Measurements from ENCODE around the gene ZNF583.

The ZNF583 gene

GRCh38 chr19:56377105-56377924, 26.8 kb upstream of the ZNF583 start:
- Histone ChIP-seq H3K18ac (ENCODE audit: low read depth in 1 of 2, low read length in 2 of 2) (no peak overlapping the region), H4K91ac (ENCODE audit: low read length) (no peak overlapping the region), H3K4ac (ENCODE audit: low read depth in 1 of 2, low read length in 2 of 2) (no peak overlapping the region), H3K27me3 (ENCODE audit: control insufficient read depth in 1 of 2, insufficient read depth in 1 of 2, low read length in 2 of 2) (no peaks in the 10 kb centered on the region), H3K36me3 (ENCODE audit: control insufficient read depth in 1 of 2, insufficient read depth in 2 of 2, low read depth in 1 of 2, low read length in 2 of 2) (peaks cover 31 to 69% of the 10 kb centered on the region in 2 experiments), H2AK5ac (ENCODE audit: low read length, severe bottlenecking) (no peak overlapping the region), H3K4me3 (ENCODE audit: insufficient read depth in 1 of 2, low read depth in 1 of 2, low read length in 2 of 2) (peak overlapping the region in 1 of 2 experiments; percentile 60), H2BK12ac (ENCODE audit: low read length in 2 of 2) (no peak overlapping the region), H3K14ac (ENCODE audit: low read length in 2 of 2) (no peak overlapping the region), H4K8ac (ENCODE audit: low read length) (no peak overlapping the region), H2BK120ac (ENCODE audit: low read depth, low read length) (no peak overlapping the region), H2AFZ (ENCODE audit: low read depth, low read length) (no peak overlapping the region), H3K27ac (ENCODE audit: low read length, poor library complexity, severe bottlenecking) (no peak overlapping the region), H2BK15ac (ENCODE audit: low read depth, poor library complexity, severe bottlenecking) (no peak overlapping the region), H3K79me1 (replicated peaks; ENCODE audit: low read length, poor library complexity, severe bottlenecking) (peaks cover 6% of the 10 kb centered on the region), H3K9ac (ENCODE audit: low read length) (no peak overlapping the region), H3K4me1 (ENCODE audit: control insufficient read depth, insufficient read depth, low read depth, low read length) (no peaks in the 10 kb centered on the region), H3K4me2 (ENCODE audit: low read length, poor library complexity, severe bottlenecking) (no peak overlapping the region), H3K23ac (ENCODE audit: low read length in 2 of 2) (no peak overlapping the region), H2BK5ac (ENCODE audit: low read depth, low read length, poor library complexity, severe bottlenecking) (no peak overlapping the region), H3K9me3 (ENCODE audit: control insufficient read depth, low read length) (peaks cover 90% of the 10 kb centered on the region)
- no peak for DNase-seq
- WGBS = 91% methylated on average over 10 of the region's 11 CpGs

DNA sequence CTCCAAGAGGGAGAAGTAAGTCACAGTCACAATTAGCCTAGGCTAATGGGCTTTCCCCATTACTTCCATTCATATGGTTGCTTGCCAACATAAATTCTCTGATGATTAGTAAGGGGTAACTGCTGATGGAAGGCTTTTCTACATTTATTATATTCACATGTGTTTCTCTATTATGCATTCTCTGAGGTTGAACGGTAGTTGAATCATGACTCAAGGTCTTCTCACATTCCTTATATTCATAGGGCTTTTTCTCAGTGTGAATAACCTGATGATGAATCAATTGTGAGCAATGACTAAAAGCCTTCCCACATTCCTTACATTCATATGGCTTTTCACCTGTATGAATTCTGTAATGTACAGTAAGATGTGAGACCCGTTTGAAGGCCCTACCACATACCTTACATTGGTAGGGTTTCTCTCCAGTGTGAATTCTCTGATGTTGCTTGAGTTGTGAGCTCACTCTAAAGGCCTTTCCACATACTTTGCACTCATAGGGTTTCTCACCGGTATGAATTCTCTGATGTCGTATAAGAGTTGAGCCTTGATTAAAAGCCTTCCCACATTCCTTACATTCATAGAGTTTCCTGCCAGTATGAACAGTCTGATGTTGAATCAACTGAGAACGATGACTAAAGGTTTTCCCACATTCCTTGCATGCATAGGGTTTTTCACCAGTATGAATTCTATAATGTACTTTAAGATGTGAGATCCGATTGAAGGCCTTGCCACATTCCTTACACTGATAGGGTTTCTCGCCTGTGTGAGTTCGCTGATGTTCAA, 20.1 kb upstream of the ZNF583 start:
- H3K4ac ChIP-seq (ENCODE audit: low read depth in 1 of 2, low read length in 2 of 2) = no peak overlapping the region
- H2BK12ac ChIP-seq (ENCODE audit: low read length in 2 of 2) = no peak overlapping the region
- H3K36me3 ChIP-seq (ENCODE audit: control insufficient read depth in 1 of 2, insufficient read depth in 2 of 2, low read depth in 1 of 2, low read length in 2 of 2) = peaks cover 7 to 49% of the 10 kb centered on the region in 2 experiments
- no peak overlapping the region for H3K23ac ChIP-seq (ENCODE audit: low read length in 2 of 2)
- no peak overlapping the region for H2AK5ac ChIP-seq (ENCODE audit: low read length, severe bottlenecking)
- H2BK120ac ChIP-seq (ENCODE audit: low read depth, low read length) = no peak overlapping the region
- H3K18ac ChIP-seq (ENCODE audit: low read depth in 1 of 2, low read length in 2 of 2) = no peak overlapping the region
- no peak overlapping the region for H4K91ac ChIP-seq (ENCODE audit: low read length)
- H2BK15ac ChIP-seq (ENCODE audit: low read depth, poor library complexity, severe bottlenecking) = no peak overlapping the region
- H3K27me3 ChIP-seq (ENCODE audit: control insufficient read depth in 1 of 2, insufficient read depth in 1 of 2, low read length in 2 of 2) = no peaks in the 10 kb centered on the region
- H4K8ac ChIP-seq (ENCODE audit: low read length) = no peak overlapping the region
- peaks cover 1% of the 10 kb centered on the region for H3K79me1 ChIP-seq (replicated peaks; ENCODE audit: low read length, poor library complexity, severe bottlenecking)
- H3K4me1 ChIP-seq (ENCODE audit: control insufficient read depth, insufficient read depth, low read depth, low read length) = no peaks in the 10 kb centered on the region
- H2AFZ ChIP-seq (ENCODE audit: low read depth, low read length) = no peak overlapping the region
- no peak overlapping the region for H2BK5ac ChIP-seq (ENCODE audit: low read depth, low read length, poor library complexity, severe bottlenecking)
- H3K27ac ChIP-seq (ENCODE audit: low read length, poor library complexity, severe bottlenecking) = no peak overlapping the region
- peaks cover 85% of the 10 kb centered on the region for H3K9me3 ChIP-seq (ENCODE audit: control insufficient read depth, low read length)
- no peak for DNase-seq
- H3K14ac ChIP-seq (ENCODE audit: low read length in 2 of 2) = no peak overlapping the region
- no peak overlapping the region for H3K4me2 ChIP-seq (ENCODE audit: low read length, poor library complexity, severe bottlenecking)
- H3K4me3 ChIP-seq (ENCODE audit: insufficient read depth in 1 of 2, low read depth in 1 of 2, low read length in 2 of 2) = peak overlapping the region in 1 of 2 experiments; percentile 40
- WGBS = 93% methylated on average over 6 of the region's 8 CpGs
- H3K9ac ChIP-seq (ENCODE audit: low read length) = no peak overlapping the region

DNA sequence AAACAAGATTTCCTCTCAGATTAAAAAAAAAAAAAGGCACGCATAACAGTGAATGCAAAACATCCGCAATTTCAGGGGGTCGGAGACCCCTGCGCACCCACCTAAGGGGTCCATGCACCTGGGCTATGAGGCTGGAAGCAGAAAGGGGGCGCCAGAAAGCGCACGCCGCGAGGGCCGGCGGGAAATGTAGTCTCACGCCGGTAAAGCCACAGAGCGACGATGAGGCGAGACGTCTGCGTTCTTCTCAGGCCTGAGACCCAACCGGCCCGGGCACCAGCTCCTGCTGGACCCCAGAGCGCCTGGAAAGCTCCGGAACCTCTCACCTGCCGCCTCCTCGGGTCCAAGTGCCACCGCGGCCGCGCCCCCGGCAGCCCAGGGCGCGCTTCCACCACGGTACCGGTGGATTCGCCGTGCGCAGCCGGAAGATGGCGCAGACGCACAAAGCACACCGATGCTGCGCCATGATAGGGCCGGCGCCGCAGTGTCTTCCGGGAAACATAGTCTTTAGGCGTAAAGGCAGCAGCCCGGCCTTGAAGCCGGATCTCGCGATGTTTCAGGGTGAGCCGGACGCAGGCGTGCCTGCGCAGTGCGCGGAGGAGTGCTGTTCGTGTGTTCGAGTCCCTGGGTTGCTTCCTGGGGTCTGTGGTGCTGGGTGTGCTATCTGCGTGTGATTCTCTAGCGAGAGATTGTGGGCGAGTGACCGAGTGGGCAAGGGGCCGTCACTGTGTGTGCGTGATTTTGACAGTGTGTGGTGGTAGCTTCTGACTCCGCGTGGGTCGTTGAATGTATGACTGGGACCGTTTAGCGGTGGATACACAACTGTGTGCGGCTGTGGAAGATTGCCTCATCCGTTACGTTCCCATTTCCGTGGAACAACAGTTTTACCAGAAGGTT, 10.8 kb upstream of the ZNF583 start, which contains the start of gene ZNF582:
ZNF582 (minus strand) TSS at position 416 of the 894 bp plus-strand sequence. CDS start 1,782 bp downstream, outside the sequence.
- Histone ChIP-seq H4K91ac (ENCODE audit: low read length) (peak within 1 kb of the TSS; percentile 98), H3K18ac (ENCODE audit: low read depth in 1 of 2, low read length in 2 of 2) (peak within 1 kb of the TSS; percentile 97 to 98), H3K23ac (ENCODE audit: low read length in 2 of 2) (peak within 1 kb of the TSS in 1 of 2 experiments; percentile 53), H3K36me3 (ENCODE audit: control insufficient read depth in 1 of 2, insufficient read depth in 2 of 2, low read depth in 1 of 2, low read length in 2 of 2) (peaks cover 28 to 30% of the 10 kb centered on the region in 2 experiments), H3K4me2 (ENCODE audit: low read length, poor library complexity, severe bottlenecking) (peak within 1 kb of the TSS; percentile 76), H2BK15ac (ENCODE audit: low read depth, poor library complexity, severe bottlenecking) (peak within 1 kb of the TSS; percentile 93), H2BK12ac (ENCODE audit: low read length in 2 of 2) (peak within 1 kb of the TSS in 1 of 2 experiments; percentile 67), H3K9me3 (ENCODE audit: control insufficient read depth, low read length) (peaks cover 30% of the 10 kb centered on the region), H2BK120ac (ENCODE audit: low read depth, low read length) (peak within 1 kb of the TSS; percentile 96), H3K4me3 (ENCODE audit: insufficient read depth in 1 of 2, low read depth in 1 of 2, low read length in 2 of 2) (peak within 1 kb of the TSS; percentile 81 to 86), H3K4ac (ENCODE audit: low read depth in 1 of 2, low read length in 2 of 2) (peak within 1 kb of the TSS; percentile 94 to 99), H2BK5ac (ENCODE audit: low read depth, low read length, poor library complexity, severe bottlenecking) (peak within 1 kb of the TSS; percentile 95), H3K4me1 (ENCODE audit: control insufficient read depth, insufficient read depth, low read depth, low read length) (peaks cover 3% of the 10 kb centered on the region), H3K9ac (ENCODE audit: low read length) (peak within 1 kb of the TSS; percentile 94), H4K8ac (ENCODE audit: low read length) (peak within 1 kb of the TSS; percentile 100), H2AFZ (ENCODE audit: low read depth, low read length) (peak within 1 kb of the TSS; percentile 98), H3K14ac (ENCODE audit: low read length in 2 of 2) (peak within 1 kb of the TSS in 1 of 2 experiments; percentile 98), H3K79me1 (replicated peaks; ENCODE audit: low read length, poor library complexity, severe bottlenecking) (peaks cover 16% of the 10 kb centered on the region), H2AK5ac (ENCODE audit: low read length, severe bottlenecking) (no peak within 1 kb of the TSS), H3K27ac (ENCODE audit: low read length, poor library complexity, severe bottlenecking) (peak within 1 kb of the TSS; percentile 85), H3K27me3 (ENCODE audit: control insufficient read depth in 1 of 2, insufficient read depth in 1 of 2, low read length in 2 of 2) (no peaks in the 10 kb centered on the region)
- under 1% methylated on average over 73 of the region's 73 CpGs for WGBS
- peak; percentile 96 for DNase-seq

All from mesenchymal stem cell (in vitro differentiated cells and primary cell).